Memory B cell (primary cell): Measurements from ENCODE around the gene ALKBH4.

Experiments
- ATAC-seq: fragments of 150-1000 bp; cut with Tn5 transposase; 2 replicates; pipeline ENCODE4 v1.10.0; 2021; ENCODE audit warnings: low read depth, mild to moderate bottlenecking, moderate library complexity
- DNase-seq, 2 donors: peaks; one replicate each; pipeline ENCODE4 v3.0.0; 2022; ENCODE audit warnings: low spot score in 2 of 2
- H3K27ac Mint-ChIP-seq: one replicate; pipeline ENCODE4 v1.8.0; 2022; ENCODE audit warnings: mild to moderate bottlenecking, moderate library complexity, mixed read lengths
- H3K27me3 Mint-ChIP-seq: one replicate; pipeline ENCODE4 v1.8.0; 2022; ENCODE audit warnings: mixed read lengths
- H3K36me3 Mint-ChIP-seq: one replicate; pipeline ENCODE4 v1.8.0; 2022; ENCODE audit warnings: mild to moderate bottlenecking, mixed read lengths
- H3K4me1 Mint-ChIP-seq: one replicate; pipeline ENCODE4 v1.8.0; 2022; ENCODE audit warnings: mixed read lengths
- H3K4me3 Mint-ChIP-seq: one replicate; pipeline ENCODE4 v1.8.0; 2022; ENCODE audit warnings: mild to moderate bottlenecking, moderate library complexity, mixed read lengths
- H3K9me3 Mint-ChIP-seq: one replicate; pipeline ENCODE4 v1.8.0; 2022; ENCODE audit warnings: mixed read lengths

ALKBH4 gene

DNA sequence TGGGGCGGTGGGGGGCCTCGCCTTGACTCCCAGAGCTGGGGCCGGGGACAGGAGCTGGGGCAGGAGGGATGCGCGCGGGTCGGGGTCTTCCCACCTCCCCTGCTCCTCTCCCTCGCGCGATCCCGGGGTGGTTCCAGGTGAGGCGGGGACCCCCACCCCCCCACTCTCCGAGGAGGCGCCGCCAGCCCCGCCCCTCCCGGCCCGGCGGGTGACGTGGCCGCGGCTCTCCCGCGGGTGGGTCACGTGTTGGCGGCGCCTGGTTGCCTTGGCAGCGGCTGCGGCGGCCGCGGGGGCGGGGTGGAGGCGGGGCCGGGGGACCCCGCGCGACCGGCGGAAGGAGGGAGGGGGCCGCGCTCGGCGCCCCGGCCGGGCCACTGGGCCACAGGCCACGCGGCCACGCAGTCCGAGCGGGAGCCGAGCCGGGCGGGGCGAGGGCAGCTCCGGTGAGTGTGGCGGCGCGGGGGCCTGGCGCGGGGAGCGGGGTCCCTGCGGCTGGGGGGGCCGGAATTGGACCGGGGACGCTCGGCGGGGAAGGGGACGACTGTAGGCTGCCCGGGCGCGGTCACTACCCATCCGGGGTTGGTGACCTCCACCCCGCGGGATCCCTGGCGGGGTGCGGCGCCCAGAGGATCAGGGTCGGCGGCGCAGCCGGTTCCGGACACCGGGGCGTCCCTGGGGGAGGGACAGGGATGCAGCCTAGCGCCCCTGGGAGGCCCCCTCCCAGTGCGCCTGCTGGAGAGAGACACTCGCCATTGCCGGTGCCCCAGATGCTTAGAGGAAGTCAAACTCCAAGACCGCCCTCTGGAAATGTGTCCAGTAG is 31.2 kb downstream of the ALKBH4 start, which contains the start of gene ORAI2:
ORAI2 (plus strand) TSS at position 357 of the 820 bp plus-strand sequence. CDS start 5,382 bp downstream, outside the sequence.
- H3K4me1 Mint-ChIP-seq: peaks cover 40% of the 10 kb centered on the region
- ATAC-seq (peak; percentile 74), DNase-seq (peak; percentile 83 to 88)
- peak within 1 kb of the TSS; percentile 91 for H3K4me3 Mint-ChIP-seq
- peak within 1 kb of the TSS; percentile 92 for H3K27ac Mint-ChIP-seq
- no peaks in the 10 kb centered on the region for H3K9me3 Mint-ChIP-seq
- H3K36me3 Mint-ChIP-seq: peaks cover 12% of the 10 kb centered on the region
- no peaks in the 10 kb centered on the region for H3K27me3 Mint-ChIP-seq

DNA sequence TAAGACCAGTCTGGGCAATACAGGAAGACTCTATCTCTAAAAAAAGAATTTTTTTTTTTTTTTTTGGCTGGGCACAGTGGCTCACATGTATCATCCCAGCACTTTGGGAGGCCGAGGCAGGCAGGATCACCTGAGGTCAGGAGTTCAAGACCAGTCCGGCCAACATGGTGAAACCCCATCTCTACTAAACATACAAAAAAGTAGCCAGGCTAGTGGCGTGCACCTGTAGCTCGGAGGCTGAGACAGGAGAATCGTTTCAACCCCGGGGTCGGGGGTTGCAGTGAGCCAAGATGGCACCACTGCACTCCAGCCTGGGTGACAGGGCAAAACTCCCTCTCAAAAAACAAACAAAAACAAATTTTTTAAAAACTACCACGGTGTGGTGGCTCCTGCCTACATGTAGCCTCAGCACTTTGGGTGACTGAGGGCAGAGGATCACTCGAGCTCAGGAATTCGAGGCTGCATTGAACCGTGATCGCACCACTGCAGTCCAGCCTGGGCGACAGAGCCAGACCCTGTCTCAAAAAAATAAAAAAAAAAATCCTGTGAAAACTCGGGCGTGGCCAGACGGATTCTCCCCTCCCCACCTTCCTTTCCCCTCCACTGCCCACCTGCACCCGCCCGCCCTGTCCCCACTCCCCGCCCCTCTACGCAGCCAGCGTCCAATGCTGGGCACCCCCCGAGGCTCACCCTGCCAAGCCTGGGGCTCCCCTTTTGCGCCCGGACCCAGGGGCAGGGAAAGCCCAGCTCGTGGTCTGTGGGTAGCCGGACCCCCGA is 32.0 kb downstream of the ALKBH4 start:
- H3K27me3 Mint-ChIP-seq: no peaks in the 10 kb centered on the region
- peaks cover 12% of the 10 kb centered on the region for H3K36me3 Mint-ChIP-seq
- peak in 1 of 2 donors; percentile 69 for DNase-seq
- ATAC-seq: peak; percentile 65
- H3K9me3 Mint-ChIP-seq: no peaks in the 10 kb centered on the region
- peak overlapping the region; percentile 92 for H3K27ac Mint-ChIP-seq
- H3K4me1 Mint-ChIP-seq: peaks cover 40% of the 10 kb centered on the region
- peak overlapping the region; percentile 82 for H3K4me3 Mint-ChIP-seq

DNA sequence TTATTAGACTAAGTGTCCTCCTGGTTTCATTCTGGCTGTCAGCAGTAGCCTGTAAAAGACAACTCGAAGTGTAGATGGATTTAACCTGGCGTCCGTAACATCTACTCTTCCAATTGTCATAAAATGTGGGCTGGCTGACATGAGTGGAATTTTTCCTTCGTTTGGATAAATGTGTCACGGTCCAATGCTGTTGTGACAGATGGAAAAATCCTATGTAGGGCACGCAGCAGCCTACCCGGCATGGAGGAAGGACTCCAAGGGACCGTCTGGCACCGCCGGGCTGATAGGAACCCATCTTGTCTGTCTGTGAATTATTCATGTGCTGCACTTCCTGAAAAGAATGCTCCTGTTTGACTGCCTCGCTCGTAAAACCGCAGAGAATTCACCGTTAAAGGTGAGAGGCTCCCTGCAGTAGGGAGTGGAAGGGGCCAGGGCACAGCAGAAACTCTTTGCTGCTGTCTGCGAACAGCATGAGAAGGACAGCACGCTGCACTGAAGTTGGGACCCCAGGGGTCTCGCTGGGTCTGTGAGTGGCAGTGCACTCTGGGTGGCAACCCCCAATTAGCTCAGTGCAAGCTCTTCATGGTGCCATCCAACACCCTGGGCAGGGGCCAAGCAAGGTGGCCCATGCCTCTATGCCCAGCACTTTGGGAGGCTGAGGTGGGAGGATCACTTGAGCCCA is 32.9 kb downstream of the ALKBH4 start:
- Mint-ChIP-seq H3K4me1 (peaks cover 42% of the 10 kb centered on the region), H3K27me3 (no peaks in the 10 kb centered on the region), H3K36me3 (peaks cover 8% of the 10 kb centered on the region), H3K27ac (peak overlapping the region; percentile 98), H3K9me3 (no peaks in the 10 kb centered on the region), H3K4me3 (peak overlapping the region; percentile 71)
- peak; percentile 44 to 54 for DNase-seq
- ATAC-seq: peak; percentile 33

GRCh38 chr7:102429141-102429899 is 35.3 kb downstream of the ALKBH4 start:
- peaks cover 2% of the 10 kb centered on the region for H3K36me3 Mint-ChIP-seq
- peak overlapping the region; percentile 98 for H3K27ac Mint-ChIP-seq
- DNase-seq (no peak), ATAC-seq (no peak)
- H3K27me3 Mint-ChIP-seq: no peaks in the 10 kb centered on the region
- H3K4me1 Mint-ChIP-seq: peaks cover 52% of the 10 kb centered on the region
- H3K9me3 Mint-ChIP-seq: no peaks in the 10 kb centered on the region
- peak overlapping the region; percentile 56 for H3K4me3 Mint-ChIP-seq

DNA sequence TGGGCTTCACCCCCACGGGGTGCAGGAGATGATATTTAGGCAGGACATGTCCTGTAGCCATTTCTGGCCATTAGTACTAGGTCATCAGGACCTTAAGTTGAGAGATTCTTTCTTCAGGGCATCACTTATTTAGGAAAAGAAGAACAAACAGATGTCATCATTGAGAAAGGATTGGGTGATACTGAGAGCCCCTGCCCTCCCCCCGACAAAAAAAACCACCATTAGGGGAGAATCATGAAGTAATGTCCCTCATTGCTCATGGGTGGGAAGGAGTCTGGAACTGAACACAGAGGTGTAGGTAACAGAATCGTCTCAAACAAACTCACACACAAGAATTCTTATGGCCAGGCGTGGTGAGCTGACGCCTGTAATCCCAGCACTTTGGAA is 37.7 kb downstream of the ALKBH4 start:
- Mint-ChIP-seq H3K27ac (peak overlapping the region; percentile 100), H3K36me3 (peaks cover 2% of the 10 kb centered on the region)
- ATAC-seq: no peak

DNA sequence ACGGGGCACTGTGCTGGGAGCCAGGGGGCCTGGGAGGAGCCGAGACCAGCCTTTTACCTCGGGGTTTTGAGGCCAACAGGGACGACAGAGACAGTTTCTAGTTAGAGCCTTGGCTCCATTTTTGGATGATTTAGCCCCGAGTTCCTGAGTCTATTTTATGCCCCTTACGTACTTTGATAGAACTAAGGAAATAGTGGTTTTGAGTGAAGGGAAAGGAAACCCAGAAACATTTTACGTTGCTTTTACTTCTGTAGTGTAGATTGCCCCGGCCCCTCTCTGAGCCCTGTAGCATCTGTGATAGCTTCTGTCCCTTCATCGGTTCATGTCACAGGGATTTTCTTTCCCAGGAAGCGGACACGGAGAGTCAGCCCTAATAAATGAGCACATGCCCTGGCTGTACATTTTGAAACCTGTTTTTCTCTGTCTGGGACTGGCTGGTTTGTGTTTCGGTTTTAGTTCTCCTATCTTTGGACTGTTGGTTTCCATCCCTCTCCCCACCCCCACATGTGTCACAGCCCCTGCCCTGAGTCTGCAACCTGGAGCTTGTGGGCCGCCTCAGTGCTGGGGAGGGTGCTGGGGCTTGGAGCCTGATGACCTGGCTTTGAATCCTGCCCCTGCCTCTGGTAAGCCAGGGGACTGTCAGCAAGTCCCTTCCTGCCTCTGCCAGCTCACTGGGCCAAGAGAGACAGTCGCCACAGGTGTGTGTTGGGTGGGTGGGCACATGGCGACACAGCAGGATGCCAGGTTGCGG is 38.2 kb downstream of the ALKBH4 start:
- Mint-ChIP-seq H3K4me1 (peaks cover 53% of the 10 kb centered on the region), H3K4me3 (peak overlapping the region; percentile 79), H3K36me3 (peaks cover 2% of the 10 kb centered on the region), H3K9me3 (no peaks in the 10 kb centered on the region), H3K27me3 (no peaks in the 10 kb centered on the region), H3K27ac (peak overlapping the region; percentile 100)
- ATAC-seq: peak; percentile 59
- DNase-seq: peak; percentile 63 to 70

More for the DNA sequence above, 37.7 kb downstream of the ALKBH4 start:
- Mint-ChIP-seq H3K27me3 (no peaks in the 10 kb centered on the region), H3K4me1 (peaks cover 57% of the 10 kb centered on the region), H3K9me3 (no peaks in the 10 kb centered on the region), H3K4me3 (peak overlapping the region; percentile 79)
- no peak for DNase-seq

DNA sequence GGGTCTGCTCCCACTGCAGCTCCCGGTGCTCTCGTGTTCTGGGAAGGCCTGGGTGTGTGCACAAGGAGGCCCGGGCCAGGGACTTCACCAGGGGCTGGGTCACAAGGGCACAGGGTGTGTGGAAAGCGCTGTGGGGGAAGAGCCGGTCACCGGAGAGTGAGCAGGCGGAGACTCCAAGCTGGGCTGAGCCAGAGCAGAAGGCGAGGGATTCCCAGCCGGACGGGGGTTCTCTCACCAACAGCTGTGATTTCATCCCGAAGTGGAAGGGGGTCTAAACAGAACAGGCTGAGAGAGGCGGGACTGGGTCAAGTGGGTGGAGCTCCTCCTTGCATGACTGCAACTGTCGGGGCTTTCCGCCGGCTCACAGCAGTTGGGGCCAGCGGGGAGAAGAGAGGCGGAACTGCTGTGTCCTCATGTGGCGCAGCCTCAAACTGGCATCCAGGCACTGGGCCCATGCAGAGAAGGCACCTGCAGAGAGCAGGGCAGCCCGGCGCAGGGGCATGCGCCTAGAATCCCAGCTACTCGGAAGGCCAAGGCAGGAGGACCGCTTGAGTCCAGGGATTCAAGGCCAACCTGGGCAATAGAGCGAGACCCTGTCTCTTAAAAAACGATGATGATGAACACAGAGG is 38.9 kb downstream of the ALKBH4 start:
- Mint-ChIP-seq H3K27me3 (no peaks in the 10 kb centered on the region), H3K4me3 (peak overlapping the region; percentile 79), H3K9me3 (no peaks in the 10 kb centered on the region), H3K4me1 (peaks cover 51% of the 10 kb centered on the region), H3K27ac (peak overlapping the region; percentile 100), H3K36me3 (peaks cover 5% of the 10 kb centered on the region)
- DNase-seq (peak; percentile 79 to 86), ATAC-seq (peak; percentile 80)

- no peaks in the 10 kb centered on the region for H3K9me3 Mint-ChIP-seq
- H3K4me1 Mint-ChIP-seq: peaks cover 52% of the 10 kb centered on the region
- peak overlapping the region; percentile 79 for H3K4me3 Mint-ChIP-seq
- H3K36me3 Mint-ChIP-seq: peaks cover 7% of the 10 kb centered on the region
- ATAC-seq (no peak), DNase-seq (no peak)
- H3K27ac Mint-ChIP-seq: peak overlapping the region; percentile 100
- no peaks in the 10 kb centered on the region for H3K27me3 Mint-ChIP-seq
Measured at GRCh38 chr7:102424787-102425218, 39.9 kb downstream of the ALKBH4 start.

- Mint-ChIP-seq H3K9me3 (no peaks in the 10 kb centered on the region), H3K4me1 (peaks cover 50% of the 10 kb centered on the region), H3K36me3 (peaks cover 11% of the 10 kb centered on the region), H3K4me3 (peak overlapping the region; percentile 79), H3K27ac (peak overlapping the region; percentile 100), H3K27me3 (no peaks in the 10 kb centered on the region)
- no peak for ATAC-seq
- DNase-seq: no peak
Measured at GRCh38 chr7:102424129-102424551, 40.5 kb downstream of the ALKBH4 start.

- ATAC-seq (no peak), DNase-seq (no peak)
- no peaks in the 10 kb centered on the region for H3K27me3 Mint-ChIP-seq
- no peaks in the 10 kb centered on the region for H3K9me3 Mint-ChIP-seq
- H3K27ac Mint-ChIP-seq: peak overlapping the region; percentile 52
- peaks cover 52% of the 10 kb centered on the region for H3K4me1 Mint-ChIP-seq
- peaks cover 18% of the 10 kb centered on the region for H3K36me3 Mint-ChIP-seq
- H3K4me3 Mint-ChIP-seq: no peak overlapping the region
Measured at GRCh38 chr7:102421706-102422240, 42.9 kb downstream of the ALKBH4 start.

DNA sequence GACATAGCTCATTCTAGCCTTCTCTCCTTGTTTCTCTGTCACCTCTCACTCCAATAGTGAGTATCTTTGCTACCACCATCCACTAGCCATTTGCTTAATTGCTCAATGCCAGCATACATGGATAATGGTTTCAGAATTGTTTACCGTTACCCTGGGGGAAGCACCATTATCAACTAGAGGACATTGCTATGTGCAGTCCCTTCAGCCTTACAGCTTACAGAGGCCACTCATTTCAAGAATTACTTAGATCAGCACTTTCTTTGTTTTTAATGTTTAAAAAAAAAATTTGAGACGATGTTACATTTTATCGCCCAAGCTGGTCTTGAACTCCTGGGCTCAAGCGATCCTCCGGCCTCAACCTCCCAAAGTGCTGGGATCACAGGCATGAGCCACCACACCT is 46.1 kb downstream of the ALKBH4 start:
- Mint-ChIP-seq H3K27me3 (no peaks in the 10 kb centered on the region), H3K4me3 (no peak overlapping the region), H3K36me3 (peaks cover 17% of the 10 kb centered on the region), H3K9me3 (no peaks in the 10 kb centered on the region), H3K4me1 (peaks cover 36% of the 10 kb centered on the region), H3K27ac (peak overlapping the region; percentile 85)
- ATAC-seq (no peak), DNase-seq (no peak)

DNA sequence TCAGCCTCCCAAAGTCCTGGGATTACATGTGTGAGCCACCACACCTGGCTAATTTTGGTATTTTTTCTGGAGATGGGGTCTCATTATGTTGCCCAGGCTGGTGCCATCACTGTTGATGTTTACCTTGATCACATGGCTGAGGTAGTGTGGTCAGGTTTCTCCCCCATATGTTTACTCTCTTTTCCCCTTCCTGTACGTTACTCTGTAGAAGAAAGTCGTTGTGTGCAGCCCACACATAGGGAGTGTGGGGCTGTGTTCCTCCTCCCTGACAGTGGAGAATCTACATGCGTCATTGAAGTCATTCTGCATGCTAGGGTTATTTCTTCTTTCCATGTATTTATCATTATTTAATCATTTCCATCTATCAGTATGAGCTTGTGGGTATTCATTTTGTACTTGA is 47.6 kb downstream of the ALKBH4 start:
- H3K36me3 Mint-ChIP-seq: peaks cover 19% of the 10 kb centered on the region
- H3K4me3 Mint-ChIP-seq: peak overlapping the region; percentile 19
- no peaks in the 10 kb centered on the region for H3K27me3 Mint-ChIP-seq
- H3K27ac Mint-ChIP-seq: peak overlapping the region; percentile 85
- peak; percentile 37 for ATAC-seq
- peaks cover 38% of the 10 kb centered on the region for H3K4me1 Mint-ChIP-seq
- no peaks in the 10 kb centered on the region for H3K9me3 Mint-ChIP-seq
- DNase-seq: no peak
